Astrocyte of the spinal cord (primary cell): ENCODE results near the gene PDZRN4.
A peak's percentile ranks its signal among the peaks of the same experiment; 100 is the strongest.

ENCODE experiments used
- DNase-seq: peaks from one replicate; pipeline ENCODE4 v3.0.0; 2011; ENCODE audit warnings: low read depth, low spot score
- H3K4me3 ChIP-seq: 2 replicates; pipeline ENCODE4 v1.5.1; 2011; ENCODE audit warnings: low read depth, mild to moderate bottlenecking, low read length, moderate library complexity
- CTCF ChIP-seq: IDR thresholded peaks from 2 replicates; pipeline ENCODE4 v1.5.1; 2012; ENCODE audit warnings: low read depth, mild to moderate bottlenecking, low read length, inconsistent platforms
- in situ Hi-C: cut with HindIII; loops from 2 replicates; pipeline ENCODE4 v1.10.0; 2017; ENCODE audit warnings: low sequenced_read_pairs

PDZRN4 gene

GRCh38 chr12:41193311-41193710, 5.2 kb downstream of the PDZRN4 start:
- DNase-seq = no peak
- in situ Hi-C loops = no loop called here
- TF ChIP-seq CTCF = no peak
- H3K4me3 ChIP-seq = no peak overlapping the region

- in situ Hi-C loops = no loop called here
- H3K4me3 ChIP-seq = no peak overlapping the region
- TF ChIP-seq CTCF = no peak
- DNase-seq = no peak
These were observed 13.9 kb downstream of the PDZRN4 start for GRCh38 chr12:41202051-41202450.

GRCh38 chr12:41205070-41205709, 17.1 kb downstream of the PDZRN4 start:
- peak; percentile 2 for DNase-seq
- in situ Hi-C loops = no loop called here
- TF ChIP-seq CTCF = no peak
- no peak overlapping the region for H3K4me3 ChIP-seq

- in situ Hi-C loops = no loop called here
- DNase-seq = no peak
- H3K4me3 ChIP-seq = no peak overlapping the region
- TF ChIP-seq CTCF = no peak
These were observed 18.2 kb downstream of the PDZRN4 start for GRCh38 chr12:41206298-41206697.

GRCh38 chr12:41211448-41211847, 23.3 kb downstream of the PDZRN4 start:
- no peak for DNase-seq
- no peak for TF ChIP-seq CTCF
- no peak overlapping the region for H3K4me3 ChIP-seq
- in situ Hi-C loops = no loop called here

GRCh38 chr12:41212625-41213024, 24.5 kb downstream of the PDZRN4 start:
- in situ Hi-C loops = no loop called here
- DNase-seq = no peak
- H3K4me3 ChIP-seq = no peak overlapping the region
- no peak for TF ChIP-seq CTCF
